GM12878 (cell line): Measurements from ENCODE around the gene JADE3. TPM values are rescaled to one million over a fixed set of nuclear protein-coding genes. Genes with fewer than 3 reads are reported as not detected.

Source experiments
- ATAC-seq: fragments of 200-7000 bp; cut with Tn5 transposase; 3 replicates; pipeline ENCODE4 v1.9.1; 2020; ENCODE audit warnings: mild to moderate bottlenecking, moderate library complexity
- BruUV-seq: library from RNA; stranded (reverse); fragments of 400-500 nt; replicated peaks from 2 replicates; lab custom pipeline; 2021; lab: Mats Ljungman, UMichigan
- CTCF ChIA-PET: fragments of 300-600 bp; sonication (Branson Sonifier 250); formaldehyde crosslinking; extraction: SDS; loops from one replicate; lab custom pipeline; 2021; ENCODE audit warnings: inconsistent platforms; lab: Yijun Ruan, JAX
- POLR2A ChIA-PET: fragments of 350-600 bp; formaldehyde crosslinking; extraction: SDS; loops from one replicate; lab custom pipeline; 2021; ENCODE audit warnings: inconsistent platforms; lab: Charles Lee
- RAD21 ChIA-PET: fragments of 300-600 bp; sonication (Branson Sonifier 250); formaldehyde crosslinking; loops from one replicate; lab custom pipeline; 2023; ENCODE audit warnings: antibody characterized with exemption; ENCODE audit not compliant: unreplicated experiment; lab: Charles Lee
- SMC1A ChIA-PET: fragments of 300-600 bp; sonication (Branson Sonifier 250); formaldehyde crosslinking; loops from one replicate; lab custom pipeline; 2023; ENCODE audit not compliant: unreplicated experiment, uncharacterized antibody; lab: Charles Lee
- DNase-seq: peaks from one replicate; pipeline ENCODE4 v3.0.0-alpha.2; 2011; ENCODE audit warnings: low read depth, low spot score
- FAIRE-seq: peaks from 3 replicates; lab custom pipeline; 2011; peaks lifted over from hg19 to GRCh38; lab: Jason Lieb, UNC
- H2AFZ ChIP-seq: 2 replicates; pipeline ENCODE4 v1.6.0; 2011; ENCODE audit warnings: low read depth, low read length, control low read depth; ENCODE audit not compliant: control insufficient read depth
- H3K27ac ChIP-seq: 2 replicates; pipeline ENCODE4 v1.5.1; 2011; ENCODE audit warnings: control low read depth; ENCODE audit not compliant: control insufficient read depth, insufficient read depth
- H3K27me3 ChIP-seq, 2 experiments: replicated peaks in 1 of 2; 2 replicates each; pipeline versions ENCODE4 v1.6.0 to v1.6.1; 2011; ENCODE audit warnings: low read length in 1 of 2; ENCODE audit not compliant: control insufficient read depth in 2 of 2, insufficient read depth in 2 of 2
- H3K36me3 ChIP-seq, 2 experiments: 2 replicates each; pipeline ENCODE4 v1.5.1; 2011; ENCODE audit warnings: low read length in 1 of 2; ENCODE audit not compliant: control insufficient read depth in 2 of 2, insufficient read depth in 2 of 2
- H3K4me1 ChIP-seq: 2 replicates; pipeline ENCODE4 v1.6.1; 2011; ENCODE audit warnings: mild to moderate bottlenecking, low read length, moderate library complexity, mixed read lengths; ENCODE audit not compliant: control insufficient read depth, insufficient read depth
- H3K4me2 ChIP-seq: 2 replicates; pipeline ENCODE4 v1.6.0; 2011; ENCODE audit warnings: control low read depth; ENCODE audit not compliant: control insufficient read depth, insufficient read depth
- H3K4me3 ChIP-seq: fragments of 200-600 bp; sonication (generic); 2 replicates; pipeline ENCODE4 v1.5.1; 2016
- H3K79me2 ChIP-seq: 2 replicates; pipeline ENCODE4 v1.6.0; 2011; ENCODE audit warnings: low read length; ENCODE audit not compliant: control insufficient read depth, insufficient read depth
- H3K9ac ChIP-seq: 2 replicates; pipeline ENCODE4 v1.8.0; 2011; ENCODE audit warnings: low read length, control low read depth, mixed read lengths; ENCODE audit not compliant: control insufficient read depth, insufficient read depth
- H3K9me3 ChIP-seq: replicated peaks from 3 replicates; pipeline ENCODE4 v1.5.1; 2011; ENCODE audit warnings: mild to moderate bottlenecking, low read length; ENCODE audit not compliant: control insufficient read depth, insufficient read depth
- H4K20me1 ChIP-seq: 2 replicates; pipeline ENCODE4 v1.6.0; 2011; ENCODE audit not compliant: control insufficient read depth, insufficient read depth
- HCFC1 ChIP-seq: fragments of 150-350 bp; IDR thresholded peaks from 2 replicates; pipeline ENCODE4 v1.6.1; 2014; ENCODE audit warnings: low read length
- KLF5 ChIP-seq: fragments of 450-650 bp; IDR thresholded peaks from 2 replicates; pipeline ENCODE4 v1.6.1; 2014; ENCODE audit warnings: mild to moderate bottlenecking; ENCODE audit not compliant: partially characterized antibody
- PAX5 ChIP-seq: IDR thresholded peaks from 2 replicates; pipeline ENCODE4 v1.6.1; 2011; ENCODE audit warnings: low read depth, low read length, borderline replicate concordance
- PBX3 ChIP-seq: IDR thresholded peaks from 2 replicates; pipeline ENCODE4 v1.6.1; 2011; ENCODE audit warnings: mild to moderate bottlenecking, low read depth, low read length, moderate library complexity; ENCODE audit not compliant: insufficient replicate concordance
- RUNX3 ChIP-seq: IDR thresholded peaks from 2 replicates; pipeline ENCODE4 v1.6.1; 2012; ENCODE audit warnings: low read length, inconsistent platforms
- SIN3A ChIP-seq: IDR thresholded peaks from 2 replicates; pipeline ENCODE4 v1.6.1; 2012; ENCODE audit warnings: low read depth, low read length, improper control_type of control experiment
- SP1 ChIP-seq: IDR thresholded peaks from one replicate; pipeline ENCODE4 v1.6.1; 2011; ENCODE audit warnings: low read depth, low read length
- TCF12 ChIP-seq: IDR thresholded peaks from 2 replicates; pipeline ENCODE4 v1.6.1; 2011; ENCODE audit warnings: low read depth, mild to moderate bottlenecking, low read length
- WRNIP1 ChIP-seq: IDR thresholded peaks from 2 replicates; pipeline ENCODE4 v1.6.1; 2011; ENCODE audit warnings: low read depth, low read length, improper control_type of control experiment, borderline replicate concordance
- ZNF24 ChIP-seq: fragments of 450-650 bp; IDR thresholded peaks from 2 replicates; pipeline ENCODE4 v1.6.1; 2017; ENCODE audit warnings: antibody characterized with exemption, mild to moderate bottlenecking
- ZZZ3 ChIP-seq: IDR thresholded peaks from 2 replicates; pipeline ENCODE4 v1.6.1; 2011; ENCODE audit warnings: low read depth; ENCODE audit not compliant: control insufficient read depth, insufficient read length
- WGBS: methylation state at CpG from one replicate; pipeline ENCODE4 v1.1.6; 2016; ENCODE audit warnings: low lambda C conversion rate; ENCODE audit not compliant: insufficient replicate concordance, insufficient coverage; ENCODE audit errors: missing lambda C conversion rate; 5-methylcytosine and 5-hydroxymethylcytosine counted together
- in situ Hi-C: fragments of 300-500 bp; cut with MboI; formaldehyde crosslinking; loops from 9 replicates; pipeline ENCODE4 v1.14.3; 2018; ENCODE audit warnings: mixed read lengths
- intact Hi-C: fragments of 100-400 bp; cut with micrococcal nuclease; formaldehyde crosslinking; loops from one replicate; pipeline ENCODE4 v1.14.2; 2022; ENCODE audit not compliant: unreplicated experiment
- polyA plus RNA-seq, 11 experiments: library from polyadenylated mRNA; depleted of rRNA in 4 of 11; unstranded in 6 of 11; stranded (reverse) in 5 of 11; fragments of >200 nt; fragmentation: Nextera tagmentation in 4 of 11; fragmentation: Illumina TruSeq in 1 of 11; extraction: Ambion mirVana in 4 of 11; extraction: Trizol in 1 of 11; gene quantifications; 1 replicate in 1 of 11; 2 replicates in 10 of 11; pipeline versions ENCODE4 v1.2.1 to v1.2.3, GENCODE V29; 2011 to 2016; ENCODE audit warnings: inconsistent platforms in 2 of 11, missing spikeins in 2 of 11, low read depth in 1 of 11
- total RNA-seq, 4 experiments: library from RNA; depleted of rRNA in 3 of 4; stranded (reverse); fragments of >200 nt in 3 of 4; fragmentation: Illumina TruSeq in 1 of 4; extraction: Trizol in 1 of 4; gene quantifications; 2 replicates each; pipeline versions ENCODE4 v1.2.1 to v1.2.3, GENCODE V29; 2013 to 2021
- TF ChIP-seq, protein P1 (sequence below): fragments of 450-650 bp; IDR thresholded peaks from 2 replicates; pipeline ENCODE4 v1.6.1; 2016; ENCODE audit warnings: mild to moderate bottlenecking

Gene JADE3
- total and polyA plus RNA-seq, 10 of the 15 experiments (the other 5 are each of a cell fraction or from before 2014, with no cell fraction given) = 0.06 to 13.0 (median 0.65) TPM

GRCh38 chrX:47059142-47059874 is 147.1 kb downstream of the JADE3 start (continued):
- TF ChIP-seq, protein P1, sequence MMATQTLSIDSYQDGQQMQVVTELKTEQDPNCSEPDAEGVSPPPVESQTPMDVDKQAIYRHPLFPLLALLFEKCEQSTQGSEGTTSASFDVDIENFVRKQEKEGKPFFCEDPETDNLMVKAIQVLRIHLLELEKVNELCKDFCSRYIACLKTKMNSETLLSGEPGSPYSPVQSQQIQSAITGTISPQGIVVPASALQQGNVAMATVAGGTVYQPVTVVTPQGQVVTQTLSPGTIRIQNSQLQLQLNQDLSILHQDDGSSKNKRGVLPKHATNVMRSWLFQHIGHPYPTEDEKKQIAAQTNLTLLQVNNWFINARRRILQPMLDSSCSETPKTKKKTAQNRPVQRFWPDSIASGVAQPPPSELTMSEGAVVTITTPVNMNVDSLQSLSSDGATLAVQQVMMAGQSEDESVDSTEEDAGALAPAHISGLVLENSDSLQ = no peak
- TF ChIP-seq ZNF24 (no peak), SIN3A (no peak)

- in situ Hi-C loops = no loop called here
These were observed 148.5 kb downstream of the JADE3 start for GRCh38 chrX:47060708-47061107.

More at GRCh38 chrX:47060708-47061107, 148.5 kb downstream of the JADE3 start:
- H3K4me2 ChIP-seq = no peak overlapping the region
- H3K4me3 ChIP-seq = no peak overlapping the region
- no peaks in the 10 kb centered on the region for H3K4me1 ChIP-seq
- DNase-seq = no peak
- whole genome bisulfite sequencing = 67% methylated on average over 2 of the region's 2 CpGs
- ATAC-seq = no peak
- BruUV-seq = no TSS peak
- SMC1A ChIA-PET = interaction anchor here (0.6 kb wide), 1 partner anchor 33 kb away, joined by 3 read pairs; no protein-coding TSS in a partner anchor
- peaks cover 0 to 1% of the 10 kb centered on the region in 2 experiments; a peak in 1 of 4 replicates for H3K27me3 ChIP-seq
- H3K9ac ChIP-seq = no peak overlapping the region
- H4K20me1 ChIP-seq = no peaks in the 10 kb centered on the region
- no peak overlapping the region for H3K27ac ChIP-seq
- POLR2A ChIA-PET = no interaction called here
- H3K79me2 ChIP-seq = no peaks in the 10 kb centered on the region
- CTCF ChIA-PET = no interaction called here
- no peak for FAIRE-seq
- intact Hi-C loops = no loop called here
- RAD21 ChIA-PET = no interaction called here
- H2AFZ ChIP-seq = no peak overlapping the region
- TF ChIP-seq ZZZ3 (no peak), PBX3 (no peak), RUNX3 (no peak), PAX5 (no peak), WRNIP1 (no peak), KLF5 (no peak), SP1 (no peak), TCF12 (no peak), HCFC1 (no peak)
- TF ChIP-seq, all 136 proteins: peak for 0
- Histone ChIP-seq H3K9me3 (no peaks in the 10 kb centered on the region), H3K36me3 (no peaks in the 10 kb centered on the region)
